ENCODE measurements around the gene LRRC27.

Gene LRRC27

GRCh38 chr10:132415255-132415654 lies 83.3 kb downstream of the LRRC27 start:
- DNase-seq, result no peak
- ATAC-seq, result no peak

GRCh38 chr10:132415956-132416355 lies 84.0 kb downstream of the LRRC27 start:
- DNase-seq (no peak), ATAC-seq (no peak)

GRCh38 chr10:132416566-132417256 lies 84.7 kb downstream of the LRRC27 start:
- DNase-seq, result no peak
- ATAC-seq, result no peak

- DNase-seq (no peak), ATAC-seq (no peak)
Measured at GRCh38 chr10:132417257-132417910, 85.4 kb downstream of the LRRC27 start.

- DNase-seq (no peak), ATAC-seq (no peak)
Measured at GRCh38 chr10:132417957-132418441, 86.0 kb downstream of the LRRC27 start.

- DNase-seq (no peak), ATAC-seq (no peak)
Measured at GRCh38 chr10:132418527-132419416, 86.8 kb downstream of the LRRC27 start.

GRCh38 chr10:132419538-132420468 lies 87.8 kb downstream of the LRRC27 start:
- DNase-seq, result no peak
- ATAC-seq, result no peak

GRCh38 chr10:132420469-132420980 lies 88.5 kb downstream of the LRRC27 start:
- no peak for DNase-seq

GRCh38 chr10:132420981-132421846 lies 89.2 kb downstream of the LRRC27 start:
- ATAC-seq (peak; percentile 10), DNase-seq (peak; percentile 55)

More at GRCh38 chr10:132420469-132420980, 88.5 kb downstream of the LRRC27 start:
- peak; percentile 26 for ATAC-seq

- no peak for DNase-seq
- no peak for ATAC-seq
Measured at GRCh38 chr10:132421847-132422751, 90.1 kb downstream of the LRRC27 start.

GRCh38 chr10:132422903-132423825 lies 91.2 kb downstream of the LRRC27 start:
- ATAC-seq (no peak), DNase-seq (no peak)

- DNase-seq, result no peak
- no peak for ATAC-seq
Measured at GRCh38 chr10:132423966-132424861, 92.2 kb downstream of the LRRC27 start.

GRCh38 chr10:132425029-132425756 lies 93.2 kb downstream of the LRRC27 start:
- no peak for ATAC-seq
- no peak for DNase-seq

GRCh38 chr10:132425757-132426155 lies 93.8 kb downstream of the LRRC27 start:
- ATAC-seq, result no peak
- no peak for DNase-seq

GRCh38 chr10:132427006-132427771 lies 95.2 kb downstream of the LRRC27 start:
- DNase-seq (no peak), ATAC-seq (no peak)

Measured in stimulated activated naive CD8-positive, alpha-beta T cell treated with anti-CD3 and anti-CD28 coated beads, Interleukin-15, Interleukin-2, amounts not matched to agents 100 U/mL and 50 U/mL, for 24 hours (primary cell).